K562 (cell line): ENCODE measurements around the gene CFAP92. TPM values are rescaled to one million over a fixed set of nuclear protein-coding genes. Genes with fewer than 3 reads are reported as not detected.

ENCODE experiments used
- ATAC-seq: fragments of 200-7000 bp; cut with Tn5 transposase; 3 replicates; pipeline ENCODE4 v1.9.1; 2020; ENCODE audit warnings: moderate library complexity
- BruUV-seq: library from RNA; stranded (reverse); fragments of 400-500 nt; replicated peaks from 2 replicates; lab custom pipeline; 2021; lab: Mats Ljungman, UMichigan
- CTCF ChIA-PET: fragments of 300-600 bp; formaldehyde crosslinking; extraction: SDS; loops from one replicate; lab custom pipeline; 2021; ENCODE audit warnings: low intra/inter-chr PET ratio; lab: Yijun Ruan, JAX
- POLR2A ChIA-PET: fragments of 300-600, 350-650 bp; sonication (Branson Sonifier 250); formaldehyde crosslinking; extraction: SDS; loops from one replicate; lab custom pipeline; 2021; ENCODE audit warnings: antibody characterized with exemption, inconsistent platforms; lab: Yijun Ruan, JAX
- DNase-seq, 4 experiments: peaks; one replicate each; pipeline versions ENCODE4 v3.0.0 to v3.0.0-alpha.2; 2011 to 2018; ENCODE audit warnings: low spot score in 3 of 4, mixed read lengths in 3 of 4; ENCODE audit errors: extremely low read depth in 1 of 4
- FAIRE-seq: peaks from 2 replicates; lab custom pipeline; 2011; peaks lifted over from hg19 to GRCh38; lab: Jason Lieb, UNC
- H2AFZ ChIP-seq: 2 replicates; pipeline ENCODE4 v1.6.0; 2011; ENCODE audit warnings: low read depth, low read length, control low read depth, inconsistent platforms
- H3K27ac ChIP-seq: fragments of 200-600 bp; 3 replicates; pipeline ENCODE4 v1.8.0; 2011; ENCODE audit warnings: low read depth, mild to moderate bottlenecking, control low read depth, inconsistent platforms, low read length, moderate library complexity, mixed read lengths; ENCODE audit errors: extremely low read depth
- H3K27me3 ChIP-seq, 2 experiments: fragments of 300-600 bp in 1 of 2; 2 replicates in 1 of 2; 3 replicates in 1 of 2; pipeline versions ENCODE4 v1.6.0 to v1.8.0; 2011; ENCODE audit warnings: inconsistent platforms in 2 of 2, low read length in 2 of 2, mild to moderate bottlenecking in 1 of 2, mixed read lengths in 1 of 2, moderate library complexity in 1 of 2; ENCODE audit not compliant: control insufficient read depth in 2 of 2, insufficient read depth in 2 of 2
- H3K36me3 ChIP-seq: fragments of 300-600 bp; 3 replicates; pipeline ENCODE4 v1.8.0; 2011; ENCODE audit warnings: mild to moderate bottlenecking, low read length, inconsistent platforms; ENCODE audit not compliant: control insufficient read depth, insufficient read depth
- H3K4me1 ChIP-seq, 2 experiments: fragments of 200-600 bp in 1 of 2; replicated peaks in 1 of 2; 2 replicates in 1 of 2; 3 replicates in 1 of 2; pipeline versions ENCODE4 v1.5.1 to v1.8.0; 2011; ENCODE audit warnings: inconsistent platforms in 2 of 2, low read length in 2 of 2, mild to moderate bottlenecking in 1 of 2, mixed read lengths in 1 of 2, moderate library complexity in 1 of 2; ENCODE audit not compliant: control insufficient read depth in 2 of 2, insufficient read depth in 2 of 2
- H3K4me2 ChIP-seq: 2 replicates; pipeline ENCODE4 v1.6.1; 2011; ENCODE audit warnings: low read length, control low read depth, inconsistent platforms, mixed read lengths; ENCODE audit not compliant: insufficient read depth
- H3K4me3 ChIP-seq: fragments of 200-600 bp; sonication (generic), shearing (Covaris generic); 2 replicates; pipeline ENCODE4 v1.5.1; 2016; ENCODE audit warnings: control low read depth, inconsistent platforms
- H3K79me2 ChIP-seq: fragments of 200-600 bp; 3 replicates; pipeline ENCODE4 v1.8.0; 2011; ENCODE audit warnings: low read length, inconsistent platforms; ENCODE audit not compliant: control insufficient read depth, insufficient read depth
- H3K9ac ChIP-seq, 2 experiments: 2 replicates each; pipeline versions ENCODE4 v1.6.0 to v1.6.1; 2011; ENCODE audit warnings: low read depth in 2 of 2, low read length in 2 of 2, control low read depth in 1 of 2, inconsistent platforms in 1 of 2, mild to moderate bottlenecking in 1 of 2, mixed read lengths in 1 of 2; ENCODE audit not compliant: insufficient read depth in 1 of 2
- H3K9me1 ChIP-seq: one replicate; pipeline ENCODE4 v1.6.0; 2011; ENCODE audit warnings: inconsistent platforms, mild to moderate bottlenecking, low read length, moderate library complexity; ENCODE audit not compliant: control insufficient read depth, insufficient read depth
- H3K9me3 ChIP-seq: replicated peaks from 2 replicates; pipeline ENCODE4 v1.5.1; 2011; ENCODE audit warnings: low read depth, low read length, inconsistent platforms; ENCODE audit not compliant: control insufficient read depth, insufficient read depth
- H4K20me1 ChIP-seq: replicated peaks from 2 replicates; pipeline ENCODE4 v1.6.1; 2011; ENCODE audit warnings: low read length, inconsistent platforms, mixed read lengths; ENCODE audit not compliant: control insufficient read depth, insufficient read depth
- CREB1 ChIP-seq, 2 experiments: sonication (generic) in 1 of 2; formaldehyde crosslinking in 1 of 2; IDR thresholded peaks; 2 replicates each; pipeline versions ENCODE4 v1.6.1 to v1.8.0; 2012 to 2022; ENCODE audit warnings: inconsistent platforms in 1 of 2, mild to moderate bottlenecking in 1 of 2, missing genetic modification reagents in 1 of 2, moderate library complexity in 1 of 2
- CREB5 ChIP-seq: fragments of 250-450 bp; sonication (Bioruptor Pico); IDR thresholded peaks from 2 replicates; pipeline ENCODE4 v1.5.0; 2020; ENCODE audit warnings: mild to moderate bottlenecking
- EWSR1 ChIP-seq: fragments of 450-650 bp; IDR thresholded peaks from 2 replicates; pipeline ENCODE4 v1.6.1; 2018; ENCODE audit warnings: borderline replicate concordance, mild to moderate bottlenecking, low read depth, moderate library complexity; ENCODE audit not compliant: partially characterized antibody
- HLTF ChIP-seq: fragments of 450-650 bp; IDR thresholded peaks from 2 replicates; pipeline ENCODE4 v1.6.1; 2016
- HMG20A ChIP-seq: fragments of 450-650 bp; formaldehyde crosslinking; conservative IDR thresholded peaks from 2 replicates; pipeline ENCODE4 v1.4.0; 2020; ENCODE audit warnings: mild to moderate bottlenecking, mixed read lengths
- ID3 ChIP-seq, 2 experiments: fragments of 250-450 bp in 1 of 2; fragments of 450-650 bp in 1 of 2; sonication (Bioruptor Pico) in 1 of 2; IDR thresholded peaks; 2 replicates each; pipeline versions ENCODE4 v1.6.1 to v1.8.0; 2016 to 2021; ENCODE audit warnings: mild to moderate bottlenecking in 2 of 2, moderate library complexity in 2 of 2, missing compliant biosample characterization in 1 of 2, missing genetic modification characterization in 1 of 2
- MAFF ChIP-seq: IDR thresholded peaks from 2 replicates; pipeline ENCODE4 v1.6.1; 2012; ENCODE audit warnings: low read length, improper control_type of control experiment
- NR2C2 ChIP-seq, 2 experiments: fragments of 200-800 bp in 1 of 2; sonication (Bioruptor generic) in 1 of 2; sonication (generic) in 1 of 2; formaldehyde crosslinking in 1 of 2; IDR thresholded peaks; 2 replicates each; pipeline versions ENCODE4 v1.6.1 to v1.8.0; 2016 to 2022; ENCODE audit warnings: mild to moderate bottlenecking in 1 of 2, missing compliant biosample characterization in 1 of 2, missing genetic modification characterization in 1 of 2, missing genetic modification reagents in 1 of 2
- PBX2 ChIP-seq, 2 experiments: IDR thresholded peaks in 1 of 2; conservative IDR thresholded peaks in 1 of 2; 2 replicates each; pipeline ENCODE4 v1.6.1; 2016; ENCODE audit warnings: low read depth in 2 of 2, mild to moderate bottlenecking in 1 of 2, missing compliant biosample characterization in 1 of 2, missing genetic modification characterization in 1 of 2, moderate library complexity in 1 of 2
- TARDBP ChIP-seq: fragments of 450-650 bp; IDR thresholded peaks from 2 replicates; pipeline ENCODE4 v1.6.1; 2016
- THRAP3 ChIP-seq: fragments of 450-650 bp; IDR thresholded peaks from 2 replicates; pipeline ENCODE4 v1.6.1; 2016; ENCODE audit warnings: mild to moderate bottlenecking, inconsistent platforms, borderline replicate concordance
- TSHZ1 ChIP-seq: fragments of 250-450 bp; sonication (Bioruptor Pico); IDR thresholded peaks from 2 replicates; pipeline ENCODE4 v1.4.0; 2020; ENCODE audit warnings: mild to moderate bottlenecking, moderate library complexity
- ZNF282 ChIP-seq: sonication (generic); formaldehyde crosslinking; IDR thresholded peaks from 2 replicates; pipeline ENCODE4 v1.8.1; 2023; ENCODE audit warnings: missing genetic modification reagents
- WGBS: fragments of 100-300 bp; shearing (Covaris generic); methylation state at CpG from one replicate; pipeline ENCODE4 v1.1.6; 2016; ENCODE audit warnings: low coverage, mixed read lengths; ENCODE audit not compliant: insufficient coverage; ENCODE audit errors: missing lambda C conversion rate; 5-methylcytosine and 5-hydroxymethylcytosine counted together
- in situ Hi-C: fragments of 300-500 bp; cut with MboI; formaldehyde crosslinking; loops from 4 replicates; pipeline ENCODE4 v1.15.0; 2018; ENCODE audit warnings: inconsistent platforms, mixed read lengths
- intact Hi-C: fragments of 100-400 bp; cut with micrococcal nuclease; formaldehyde crosslinking; loops from 2 replicates; pipeline ENCODE4 v1.14.2; 2022
- polyA plus RNA-seq, 8 experiments: library from polyadenylated mRNA; depleted of rRNA in 4 of 8; stranded (reverse) in 5 of 8; unstranded in 3 of 8; fragments of >200 nt; fragmentation: Nextera tagmentation in 2 of 8; fragmentation: Illumina TruSeq in 1 of 8; extraction: Ambion mirVana in 2 of 8; extraction: Trizol in 1 of 8; gene quantifications; 2 replicates each; pipeline versions ENCODE4 v1.2.1 to v1.2.3, GENCODE V29; 2011 to 2014; ENCODE audit warnings: inconsistent platforms in 1 of 8, missing spikeins in 1 of 8
- total RNA-seq, 7 experiments: library from RNA; depleted of rRNA in 6 of 7; stranded (reverse); fragments of >200 nt in 6 of 7; fragmentation: Illumina TruSeq in 2 of 7; extraction: Trizol in 2 of 7; gene quantifications; 2 replicates each; pipeline versions ENCODE4 v1.2.1 to v1.2.3, GENCODE V29; 2011 to 2021; ENCODE audit warnings: low replicate concordance in 1 of 7

CFAP92 gene
- total and polyA plus RNA-seq, 9 of the 15 experiments (the other 6 are each of a cell fraction or from before 2014, with no cell fraction given): 0.06 to 0.62 (median 0.36) TPM

- Histone ChIP-seq H3K4me3 (no peak overlapping the region), H3K9ac (no peak overlapping the region), H3K27ac (no peak overlapping the region), H3K4me2 (no peak overlapping the region), H3K9me3 (no peaks in the 10 kb centered on the region), H3K36me3 (peaks cover 62% of the 10 kb centered on the region; the same call in 2 of the 3 replicates), H4K20me1 (no peaks in the 10 kb centered on the region), H2AFZ (no peak overlapping the region), H3K9me1 (no peaks in the 10 kb centered on the region), H3K79me2 (peaks cover 38% of the 10 kb centered on the region), H3K27me3 (no peaks in the 10 kb centered on the region), H3K4me1 (peaks cover 0 to 12% of the 10 kb centered on the region in 2 experiments; a peak in 2 of 5 replicates)
- in situ Hi-C loops (no loop called here), intact Hi-C loops (no loop called here)
- CTCF ChIA-PET: no interaction called here
- POLR2A ChIA-PET: no interaction called here
- no TSS peak for BruUV-seq
- DNase-seq (no peak), FAIRE-seq (no peak), ATAC-seq (no peak)
- WGBS: 100% methylated on average over 1 of the region's 1 CpG
- no peak for TF ChIP-seq NR2C2 (CRISPR knock-in tag; IDR thresholded peaks at IDR 0.05)
- no peak for TF ChIP-seq NR2C2 (tag; IDR thresholded peaks at IDR 0.05)
- no peak for TF ChIP-seq HLTF
- no peak for TF ChIP-seq CREB1 (IDR thresholded peaks at IDR 0.05)
- TF ChIP-seq CREB1 (CRISPR knock-in tag; IDR thresholded peaks at IDR 0.05): no peak
- TF ChIP-seq MAFF: no peak
- TF ChIP-seq ZNF282 (CRISPR knock-in tag): no peak
- TF ChIP-seq THRAP3: no peak
- no peak for TF ChIP-seq PBX2 (CRISPR knock-in tag; IDR thresholded peaks at IDR 0.05; ENCODE audit: low read depth)
- TF ChIP-seq PBX2 (tag; conservative IDR thresholded peaks at IDR 0.05; ENCODE audit: low read depth): no peak
- no peak for TF ChIP-seq HMG20A (CRISPR knock-in tag)
- TF ChIP-seq TARDBP: no peak
- no peak for TF ChIP-seq EWSR1
- TF ChIP-seq TSHZ1 (CRISPR knock-in tag): no peak
- TF ChIP-seq ID3 (CRISPR knock-in tag; IDR thresholded peaks at IDR 0.05): no peak
- TF ChIP-seq ID3 (tag; IDR thresholded peaks at IDR 0.05): no peak
- no peak for TF ChIP-seq CREB5 (CRISPR knock-in tag)
These were observed 108.9 kb downstream of the CFAP92 start for GRCh38 chr3:128884992-128885391.
